Posterior cingulate gyrus (tissue), 11 donors: Measurements from ENCODE around the gene KAZN.

ENCODE experiments used
- DNase-seq, 10 donors: peaks; one replicate each; pipeline versions ENCODE4 v3.0.0 to v3.0.0-alpha.2; 2020 to 2021; ENCODE audit warnings: mixed read lengths in 3 of 10
- intact Hi-C: fragments of 100-400 bp; cut with DNase I; formaldehyde crosslinking; loops from one replicate; pipeline ENCODE4 v1.15.1; 2023

KAZN gene

DNA sequence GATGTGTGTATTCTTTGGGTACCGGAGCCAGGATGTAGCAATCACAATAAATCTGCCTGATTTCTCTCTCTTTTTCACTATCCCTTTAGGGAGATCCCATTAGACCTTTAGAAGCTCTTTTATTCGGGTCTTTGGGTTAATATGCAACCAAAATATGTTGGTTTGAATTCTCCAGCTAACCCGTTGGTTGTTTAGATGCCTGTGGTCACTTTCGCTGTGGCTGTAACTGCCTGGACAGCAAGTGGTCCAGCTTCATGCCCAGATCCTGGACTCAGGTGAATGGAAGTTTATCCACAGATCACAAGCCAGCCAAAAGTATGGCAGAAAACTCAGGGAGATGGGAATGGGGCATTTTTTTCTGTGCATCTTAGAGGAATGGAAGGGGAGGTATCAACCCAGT is 12.3 kb downstream of the KAZN start:
- DNase-seq = no peak
- intact Hi-C loops = no loop called here

DNA sequence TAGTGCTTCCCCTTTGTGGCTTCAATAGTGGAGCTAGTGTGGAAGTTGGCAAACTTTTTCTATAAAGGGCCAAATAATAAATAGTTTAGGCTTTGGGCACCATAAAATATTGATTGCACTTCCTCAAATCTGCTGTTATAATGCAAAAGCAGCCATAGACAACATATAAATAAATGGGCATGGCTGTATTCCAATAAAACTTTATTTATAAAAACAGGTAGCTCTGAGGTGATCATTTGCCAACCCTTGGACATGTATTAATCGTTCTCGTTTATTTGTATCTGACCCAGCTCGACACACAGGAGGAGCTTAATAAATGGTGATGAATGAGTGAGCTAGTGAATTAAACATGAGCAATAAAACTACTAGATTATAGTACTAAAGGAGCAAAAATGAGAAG is 13.3 kb downstream of the KAZN start:
- intact Hi-C loops = no loop called here
- DNase-seq = no peak

DNA sequence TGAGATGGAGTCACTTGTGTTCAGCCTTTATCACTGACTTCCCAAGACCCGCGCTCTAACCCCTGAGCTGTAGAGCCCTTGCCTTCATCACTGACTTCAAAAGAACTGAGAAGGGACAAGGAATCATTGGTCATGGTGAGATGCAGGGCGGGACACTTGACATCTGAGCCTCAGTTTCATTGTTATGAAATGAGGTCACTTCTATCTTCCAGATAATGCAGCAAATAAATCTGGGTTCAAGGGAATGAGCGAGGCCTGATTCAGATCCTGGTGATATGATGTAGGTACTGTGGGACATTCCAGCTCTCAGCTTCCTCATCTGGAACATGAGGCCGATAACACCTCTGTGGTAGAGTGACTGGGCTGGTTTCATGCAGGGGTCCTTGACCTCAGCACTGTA is 13.8 kb downstream of the KAZN start:
- intact Hi-C loops = no loop called here

DNA sequence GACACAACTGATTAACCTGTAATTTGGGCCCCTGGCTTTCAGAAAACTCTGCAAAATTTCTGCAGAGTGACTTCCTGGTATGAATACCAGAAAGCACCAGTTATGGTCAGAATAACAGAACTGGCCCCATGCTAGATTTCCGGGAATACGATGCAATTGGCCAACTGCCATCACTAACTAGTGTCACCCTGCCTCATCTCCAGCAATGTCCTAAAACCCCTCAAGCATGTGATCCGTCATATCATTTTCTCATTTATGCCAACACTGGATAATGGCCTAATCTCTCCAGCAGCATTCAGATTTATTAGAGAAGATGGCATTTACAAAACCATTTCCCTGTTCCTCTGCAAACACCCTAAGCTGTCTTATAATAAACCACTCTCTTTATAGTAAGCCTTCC is 15.4 kb downstream of the KAZN start:
- intact Hi-C loops = no loop called here
- no peak for DNase-seq

More for the DNA sequence above, 13.8 kb downstream of the KAZN start:
- no peak for DNase-seq

DNA sequence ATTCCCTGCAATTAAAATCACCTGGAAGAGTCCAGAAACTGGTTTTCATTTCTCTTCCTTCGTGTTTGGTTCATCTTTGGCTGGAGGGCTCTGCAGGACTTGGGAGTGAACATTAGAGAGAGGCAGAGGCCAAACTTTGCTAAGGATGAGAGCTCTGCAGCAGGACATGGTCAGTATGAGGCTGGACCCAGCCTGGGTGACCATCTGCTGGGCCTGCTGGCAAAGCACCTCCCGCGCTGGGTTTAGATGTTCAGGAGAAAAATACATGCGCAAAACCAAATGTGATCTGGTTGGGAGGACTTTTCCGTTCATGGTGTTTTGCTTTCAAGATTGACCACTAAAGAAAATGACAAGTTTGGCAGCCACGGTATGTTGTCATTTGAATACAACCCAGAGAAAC is 15.9 kb downstream of the KAZN start:
- DNase-seq = peak in 1 of 10 donors; percentile 31

DNA sequence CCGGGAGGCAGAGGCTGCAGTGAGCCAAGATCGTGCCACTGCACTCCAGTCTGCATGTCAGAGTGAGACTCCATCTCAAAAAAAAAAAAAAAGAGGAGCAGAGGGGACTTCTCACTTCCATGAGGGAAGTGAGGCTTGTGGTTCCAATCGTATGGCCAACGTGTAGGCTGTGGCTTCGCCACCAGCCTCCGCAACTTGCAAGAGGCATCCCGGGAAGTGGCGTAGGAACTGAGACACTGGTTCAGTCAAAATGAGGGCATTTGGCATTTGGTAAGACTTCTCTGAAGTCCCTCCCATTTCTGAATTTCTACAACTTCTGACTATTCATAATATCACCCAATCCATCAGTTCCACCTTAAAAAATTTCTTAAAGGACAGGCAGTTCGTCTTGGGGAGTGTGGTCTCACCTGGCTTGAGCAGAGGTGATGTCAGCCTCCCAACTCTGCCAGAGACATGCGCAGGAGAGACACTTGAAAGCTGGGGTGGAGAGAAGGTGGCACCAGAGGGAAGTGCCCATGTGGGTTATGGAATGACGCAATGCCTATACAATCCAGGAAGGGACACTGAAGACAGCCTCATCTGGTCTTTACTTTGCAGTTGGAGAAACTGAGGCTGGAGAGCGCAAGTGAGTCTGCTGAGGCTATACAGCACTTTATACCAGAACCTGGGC is 17.2 kb downstream of the KAZN start:
- intact Hi-C loops = no loop called here

More for the DNA sequence above, 15.9 kb downstream of the KAZN start:
- intact Hi-C loops = no loop called here

DNA sequence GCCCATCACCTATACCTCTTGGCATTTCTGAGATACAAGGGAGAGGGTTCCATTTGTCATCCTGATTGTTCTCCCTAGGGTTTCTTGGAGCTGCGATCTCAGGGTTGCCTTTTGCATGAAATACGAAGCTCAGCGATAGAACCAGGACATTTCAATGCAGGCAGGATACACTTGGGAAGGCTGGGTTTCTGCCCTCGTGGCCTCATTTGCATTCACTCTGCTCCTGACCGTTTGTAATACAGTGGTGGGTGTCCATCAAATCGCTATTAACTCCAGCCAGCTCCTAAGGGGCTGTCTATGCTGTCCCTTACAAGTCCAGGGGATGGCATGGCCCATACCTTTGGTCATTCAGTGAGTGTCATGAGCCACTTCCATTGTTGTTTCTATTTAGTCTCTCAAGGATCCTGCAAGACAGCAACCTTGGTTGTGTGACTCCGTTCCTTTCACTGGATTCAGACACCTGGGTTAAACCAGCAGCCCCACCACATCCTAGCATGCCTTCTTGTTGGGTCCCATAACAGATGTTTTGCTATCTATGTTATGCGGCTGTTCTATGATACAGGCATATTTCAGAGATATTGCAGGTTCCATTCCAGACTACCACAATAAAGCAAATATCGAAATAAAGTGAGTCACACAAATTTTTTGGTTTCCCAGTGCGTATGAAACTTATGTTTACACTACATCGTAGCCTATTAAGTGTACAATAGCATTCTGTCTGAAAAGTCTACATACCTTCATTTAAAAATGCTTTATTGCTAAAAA is 18.3 kb downstream of the KAZN start:
- intact Hi-C loops = no loop called here
- no peak for DNase-seq

More for the DNA sequence above, 17.2 kb downstream of the KAZN start:
- no peak for DNase-seq

DNA sequence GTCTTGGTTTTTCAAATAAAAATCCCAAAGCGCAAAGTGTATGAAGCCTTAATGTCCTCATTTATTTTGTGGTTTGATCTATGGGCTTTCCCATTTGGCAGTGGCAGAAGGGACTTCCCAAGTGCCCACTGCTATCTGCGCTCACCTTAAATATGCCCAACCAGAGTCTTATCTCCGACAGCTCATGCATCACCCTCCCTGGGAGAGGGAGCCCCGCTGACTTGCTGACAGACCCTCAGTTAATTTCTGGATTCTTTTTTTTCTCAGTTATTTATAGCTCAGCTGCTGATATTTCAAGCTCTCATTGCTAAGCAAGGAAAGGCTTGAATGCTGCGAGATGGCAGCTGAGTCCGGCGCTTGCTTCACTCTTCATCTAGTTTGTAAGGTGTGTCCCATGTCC is 19.3 kb downstream of the KAZN start:
- no peak for DNase-seq
- intact Hi-C loops = no loop called here

DNA sequence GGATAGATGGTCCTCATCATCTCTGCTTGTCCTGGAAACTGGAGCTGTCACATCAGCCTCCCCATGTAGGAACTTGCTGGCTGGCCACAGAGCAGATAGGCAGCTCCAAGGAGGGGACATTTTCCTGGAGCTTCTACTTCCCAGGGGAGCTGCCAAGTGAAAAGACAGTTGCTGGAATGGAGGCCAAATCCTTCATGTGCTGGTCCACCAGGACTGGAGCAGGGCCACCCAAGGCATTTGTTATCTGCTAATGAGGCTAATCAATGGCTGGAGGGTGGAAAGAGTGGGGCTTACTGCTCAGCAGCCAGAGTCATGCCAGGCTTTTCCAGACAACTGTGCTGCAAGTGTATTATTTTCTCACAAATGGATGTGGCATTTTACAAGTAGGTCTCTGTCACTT is 22.5 kb downstream of the KAZN start:
- DNase-seq = no peak
- intact Hi-C loops = no loop called here

DNA sequence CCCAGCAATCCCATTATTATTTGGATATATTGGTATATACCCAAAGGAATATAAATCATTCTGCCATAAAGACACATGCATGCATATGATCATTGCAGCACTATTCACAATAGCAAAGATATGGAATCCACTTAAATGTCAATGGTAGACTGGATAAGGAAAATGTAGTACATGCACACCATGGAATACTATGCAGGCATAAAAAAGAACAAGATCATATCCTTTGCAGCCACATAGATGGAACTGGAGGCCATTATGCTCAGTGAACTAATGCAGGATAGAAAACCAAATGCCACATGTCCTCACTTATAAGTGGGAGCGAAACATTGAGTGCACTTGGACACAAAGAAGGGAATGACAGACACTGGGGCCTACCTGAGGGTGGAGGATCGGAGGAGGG is 24.6 kb downstream of the KAZN start:
- no peak for DNase-seq
- intact Hi-C loops = no loop called here

DNA sequence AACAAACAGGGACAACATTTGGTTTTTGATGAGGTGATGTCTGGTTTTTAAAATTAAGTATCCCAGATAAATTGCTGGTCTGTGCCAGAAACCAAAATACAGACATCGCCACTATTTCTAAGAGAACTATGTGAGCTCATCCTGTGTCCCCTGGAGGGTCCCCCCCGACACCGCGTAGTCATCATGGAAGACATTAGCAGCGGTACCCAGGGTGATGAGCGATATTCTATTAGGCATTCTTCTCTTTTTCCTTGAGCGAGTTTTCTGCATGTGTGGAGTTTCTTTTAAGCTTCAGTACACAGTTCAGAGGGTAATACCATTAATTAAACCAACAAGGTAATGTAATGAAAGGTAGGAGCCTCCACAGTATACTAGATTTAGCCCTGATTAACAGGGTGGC is 26.5 kb downstream of the KAZN start:
- intact Hi-C loops = no loop called here
- no peak for DNase-seq

DNA sequence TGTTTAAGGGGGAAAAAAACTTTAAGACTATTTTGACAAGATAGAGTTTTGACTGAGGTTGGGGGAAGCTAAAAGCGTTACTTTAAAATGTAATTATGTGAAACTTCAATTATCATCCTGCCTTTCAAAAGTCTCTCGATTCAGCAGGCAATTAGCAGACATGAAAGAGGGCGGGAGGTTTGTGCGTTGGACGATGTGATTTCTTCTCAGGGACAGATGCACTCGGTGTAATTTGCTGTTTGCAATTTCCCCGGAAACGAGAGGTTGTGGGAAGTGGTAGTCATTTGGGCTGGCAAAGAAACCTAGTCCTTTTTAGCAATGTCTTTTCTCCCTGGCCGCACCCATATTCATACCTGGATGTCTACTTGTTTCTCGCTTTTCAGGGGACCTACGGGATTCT is 27.1 kb downstream of the KAZN start:
- intact Hi-C loops = no loop called here
- DNase-seq = no peak

DNA sequence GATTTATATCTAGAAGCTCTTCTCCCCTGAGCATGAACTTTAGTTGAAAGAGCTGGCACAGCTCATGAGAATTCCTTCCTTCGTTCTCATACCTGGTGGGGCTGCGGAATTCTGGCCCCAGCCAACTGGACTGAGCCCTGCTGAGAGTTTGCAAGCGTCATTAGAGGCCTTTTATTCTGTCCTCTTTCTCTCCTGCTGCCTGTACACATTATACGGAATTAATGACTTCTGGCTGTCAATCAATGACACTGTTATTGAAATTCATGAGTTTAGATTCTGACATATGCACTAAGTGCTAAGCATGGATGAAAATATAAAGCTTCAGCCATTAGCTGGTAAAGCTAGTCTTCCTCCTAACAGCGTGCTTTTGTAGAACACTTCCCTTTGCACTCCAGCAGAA is 27.5 kb downstream of the KAZN start:
- no peak for DNase-seq
- intact Hi-C loops = no loop called here

DNA sequence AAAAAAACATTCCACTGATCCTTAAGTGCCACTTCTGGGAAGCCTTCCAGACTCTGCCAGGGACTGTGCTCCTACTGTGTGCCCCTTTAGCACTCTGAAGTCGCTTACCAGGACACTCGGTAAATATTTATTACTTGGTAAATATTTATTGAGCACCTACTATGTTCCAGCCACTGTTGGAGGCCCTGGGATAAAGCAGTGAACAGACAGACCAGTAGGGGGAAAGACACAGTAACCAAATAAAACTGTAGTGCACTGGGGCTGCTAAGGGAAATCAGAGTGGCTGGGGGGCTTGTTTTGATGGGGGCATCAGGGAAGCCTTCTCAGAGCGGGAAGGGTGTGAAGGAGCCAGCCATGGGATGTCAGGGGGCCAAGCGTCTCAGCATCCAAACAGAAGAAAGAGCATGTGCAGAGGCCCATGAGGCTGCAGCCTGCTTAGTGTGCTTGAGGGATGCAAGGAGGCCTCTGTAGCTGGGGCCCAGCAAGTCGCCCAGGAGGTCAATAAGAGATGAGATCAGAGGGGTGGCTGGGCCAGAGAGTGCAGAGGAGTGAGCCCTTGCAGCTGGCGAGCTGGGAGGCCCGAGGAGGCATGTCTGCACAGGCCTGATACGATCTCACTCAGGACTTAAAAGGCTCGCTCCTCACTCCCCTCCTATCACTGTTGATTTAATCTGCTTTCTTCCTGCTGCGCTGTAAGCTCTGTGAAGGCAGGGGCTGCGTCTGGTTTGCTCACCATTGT is 28.6 kb downstream of the KAZN start:
- intact Hi-C loops = no loop called here
- DNase-seq = peak in 4 of 10 donors; percentile 22 to 84 (median 34)

DNA sequence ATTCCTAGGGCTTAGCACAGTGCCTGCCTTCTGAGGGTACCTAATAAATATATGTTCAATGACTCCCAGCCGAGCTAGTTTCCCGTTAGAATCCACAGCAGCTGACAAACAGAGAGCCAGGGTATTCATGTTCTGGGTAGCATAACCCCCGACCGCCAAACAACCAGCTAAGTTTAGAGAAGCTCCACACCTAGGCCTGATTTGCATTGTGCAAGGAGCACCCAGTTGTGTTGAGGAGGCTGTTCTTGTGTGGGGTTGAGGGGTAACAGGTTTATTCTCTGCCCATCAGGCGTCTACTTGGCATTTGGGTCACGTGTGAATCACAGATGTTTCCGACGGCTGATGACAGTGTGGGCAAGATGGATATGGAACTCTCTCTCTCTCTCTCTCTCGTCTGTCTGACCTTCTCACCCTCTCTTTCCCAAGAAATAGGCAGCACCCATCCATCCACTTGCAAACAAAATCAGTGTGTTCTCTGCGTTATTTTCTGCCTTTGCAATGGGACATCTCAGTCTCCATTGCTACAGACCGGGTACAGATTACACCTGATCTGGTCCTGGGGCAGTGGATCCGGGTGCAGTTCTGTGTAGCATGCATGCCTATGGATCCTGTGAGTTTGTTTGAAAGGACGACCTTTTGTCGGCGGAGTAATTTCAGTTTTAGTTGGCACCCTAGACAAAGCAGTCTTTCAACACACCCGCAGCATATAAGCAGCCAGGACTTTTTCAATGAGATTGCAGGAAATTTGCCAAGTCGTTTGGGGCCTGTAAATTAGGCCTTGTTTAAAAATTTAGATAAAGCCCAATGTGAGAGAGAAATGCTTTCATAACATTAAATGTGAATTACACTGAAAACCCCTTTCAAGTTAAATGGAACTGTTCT is 29.4 kb downstream of the KAZN start:
- intact Hi-C loops = no loop called here
- peak in 1 of 10 donors; percentile 38 for DNase-seq

DNA sequence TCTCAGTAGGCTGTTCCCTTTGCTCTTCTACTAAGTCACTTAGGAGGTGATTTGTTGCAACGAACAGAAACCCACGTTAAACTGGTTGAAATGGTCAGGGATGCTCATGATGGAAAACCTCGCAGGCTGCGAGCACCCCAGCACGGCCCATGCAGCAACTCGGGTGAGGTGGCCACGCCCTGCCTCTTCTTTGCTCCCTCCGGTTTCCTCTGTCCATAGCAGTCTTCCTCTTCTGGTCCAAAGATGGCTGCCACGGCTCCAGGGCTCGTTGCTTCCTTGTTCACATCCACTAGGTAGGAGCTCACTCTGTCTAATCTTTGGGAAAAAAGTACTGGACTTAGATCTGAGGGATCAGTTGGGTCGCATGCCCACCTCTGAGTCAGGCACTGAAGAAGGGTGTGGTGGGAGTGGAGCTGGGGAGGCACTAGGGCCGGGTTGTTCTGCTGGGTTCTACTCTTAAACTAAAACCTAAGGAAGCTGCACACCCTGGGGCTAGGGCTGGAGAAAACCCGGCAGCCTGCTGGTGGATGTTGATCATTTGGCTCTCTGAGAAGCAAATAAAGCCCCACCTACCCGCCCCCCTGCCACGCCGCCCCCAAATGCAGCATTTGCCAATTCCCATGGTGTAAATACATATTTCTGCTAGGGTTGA is 31.0 kb downstream of the KAZN start:
- intact Hi-C loops = no loop called here
- no peak for DNase-seq

DNA sequence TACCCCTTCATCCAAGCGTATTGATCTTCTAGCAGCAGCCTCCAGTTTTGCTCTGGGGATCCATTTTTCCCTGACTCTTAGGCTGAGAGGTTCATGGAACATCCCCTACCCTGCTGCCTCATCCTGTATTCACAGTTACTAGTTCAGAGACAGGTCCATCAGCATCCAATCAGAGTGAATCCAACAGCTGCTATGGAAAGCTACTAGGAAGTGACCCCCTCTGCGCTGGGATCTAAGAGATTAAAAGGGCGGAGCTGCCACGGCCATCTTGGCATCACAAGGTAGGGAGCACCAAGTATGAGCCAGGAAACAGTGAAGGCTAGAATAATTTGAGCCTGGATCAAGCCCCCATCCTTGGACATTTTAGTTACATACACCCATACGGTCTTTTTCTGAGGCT is 32.5 kb downstream of the KAZN start:
- no peak for DNase-seq
- intact Hi-C loops = no loop called here

DNA sequence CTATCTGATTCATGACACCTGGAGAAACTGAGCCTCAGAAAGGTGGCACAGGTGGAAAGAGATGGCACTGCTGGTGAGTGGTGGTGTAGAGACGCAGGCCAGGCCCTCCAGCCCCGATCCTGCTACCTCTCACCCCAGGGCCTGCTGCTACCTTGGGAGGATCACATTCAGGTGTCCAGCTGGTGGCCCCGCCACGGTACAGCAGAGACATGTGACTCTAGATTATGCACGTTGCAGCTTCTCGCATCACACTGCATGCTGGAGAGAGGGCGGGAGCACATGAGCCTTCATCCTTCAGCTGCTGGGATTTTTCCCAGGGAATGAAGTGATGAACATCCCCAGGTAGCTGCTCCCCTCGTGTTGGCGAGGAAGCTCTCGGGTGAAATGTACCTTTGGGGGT is 32.9 kb downstream of the KAZN start:
- no peak for DNase-seq
- intact Hi-C loops = no loop called here

DNA sequence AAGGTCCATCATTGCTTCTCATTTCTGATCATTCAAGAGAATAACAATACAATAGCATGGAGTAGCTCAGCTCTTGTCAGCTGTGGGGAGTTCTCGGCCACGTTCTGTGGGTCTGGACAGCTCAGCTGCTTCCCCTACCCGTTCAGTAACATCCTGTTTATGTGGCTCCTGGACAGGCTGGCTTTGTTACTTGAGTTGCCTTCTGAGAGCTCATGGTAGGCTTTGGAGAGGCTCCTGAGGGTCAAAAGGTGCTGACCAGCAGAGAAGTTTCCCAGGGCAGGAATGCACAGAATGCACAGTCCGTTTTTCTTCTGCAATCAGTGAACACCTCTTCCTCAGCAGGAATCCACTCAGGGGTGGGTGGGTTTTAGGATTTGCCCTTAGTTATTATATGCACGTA is 36.0 kb downstream of the KAZN start:
- no peak for DNase-seq
- intact Hi-C loops = no loop called here

DNA sequence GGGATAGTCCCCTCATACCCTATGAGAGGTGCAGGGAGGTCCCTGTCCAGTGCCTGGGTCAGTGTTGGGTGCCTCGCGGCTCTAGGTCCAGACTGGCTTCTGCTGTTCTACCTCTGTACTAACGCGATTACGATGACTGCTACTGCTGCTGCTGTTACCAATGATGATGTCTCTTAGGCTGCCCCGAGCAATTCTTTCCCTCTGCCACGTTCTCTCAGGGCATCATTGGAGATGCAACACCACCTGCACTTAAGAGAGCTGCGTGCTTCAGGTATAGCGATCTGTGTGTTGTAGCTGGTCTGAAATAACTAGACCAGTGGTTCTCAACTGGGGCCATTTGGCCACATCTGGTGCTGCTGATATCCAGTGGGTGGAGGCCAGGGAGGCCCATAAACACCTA is 36.9 kb downstream of the KAZN start:
- intact Hi-C loops = no loop called here
- DNase-seq = no peak
